HFFc6 (cell line): ENCODE data around the gene DOHH. TPM values are rescaled to one million over a fixed set of nuclear protein-coding genes. Genes with fewer than 3 reads are reported as not detected.
A peak's percentile ranks its signal among the peaks of the same experiment; 100 is the strongest.

Experiments
- DNase-seq: peaks from one replicate; pipeline ENCODE4 v3.0.0-alpha.2; 2018
- H3K27ac Mint-ChIP-seq: 2 replicates; pipeline ENCODE4 v1.8.0; 2020; ENCODE audit warnings: mild to moderate bottlenecking, mixed read lengths
- H3K27me3 Mint-ChIP-seq: 2 replicates; pipeline ENCODE4 v1.8.0; 2021; ENCODE audit warnings: mild to moderate bottlenecking, moderate library complexity, mixed read lengths; ENCODE audit not compliant: insufficient read depth
- H3K36me3 Mint-ChIP-seq: 2 replicates; pipeline ENCODE4 v1.8.0; 2021; ENCODE audit warnings: low read depth, mixed read lengths
- H3K4me1 Mint-ChIP-seq: 2 replicates; pipeline ENCODE4 v1.8.0; 2020; ENCODE audit warnings: low read depth, mixed read lengths
- H3K4me3 Mint-ChIP-seq: 2 replicates; pipeline ENCODE4 v1.8.0; 2020; ENCODE audit warnings: mild to moderate bottlenecking, moderate library complexity, mixed read lengths
- H3K9me3 Mint-ChIP-seq: 2 replicates; pipeline ENCODE4 v1.8.0; 2020; ENCODE audit warnings: mild to moderate bottlenecking, mixed read lengths
- total RNA-seq, 6 experiments: library from RNA; stranded (reverse); fragmentation: NEBNext Ultra II Directional; extraction: Animal tissue kit (Norgen Biotek cat#: 25700); gene quantifications; 2 replicates in 1 of 6; 3 replicates in 5 of 6; pipeline ENCODE4 v1.2.3, GENCODE V29; 2021
- TF ChIP-seq, protein P1 (sequence below): fragments of 200-600 bp; sonication (generic); IDR thresholded peaks from 2 replicates; pipeline ENCODE4 v1.5.0; 2021; ENCODE audit warnings: antibody characterized with exemption, mild to moderate bottlenecking

DOHH gene
- total RNA-seq, 6 experiments from 2014 or later: 14.3 to 20.4 (median 17.0) TPM

DNA sequence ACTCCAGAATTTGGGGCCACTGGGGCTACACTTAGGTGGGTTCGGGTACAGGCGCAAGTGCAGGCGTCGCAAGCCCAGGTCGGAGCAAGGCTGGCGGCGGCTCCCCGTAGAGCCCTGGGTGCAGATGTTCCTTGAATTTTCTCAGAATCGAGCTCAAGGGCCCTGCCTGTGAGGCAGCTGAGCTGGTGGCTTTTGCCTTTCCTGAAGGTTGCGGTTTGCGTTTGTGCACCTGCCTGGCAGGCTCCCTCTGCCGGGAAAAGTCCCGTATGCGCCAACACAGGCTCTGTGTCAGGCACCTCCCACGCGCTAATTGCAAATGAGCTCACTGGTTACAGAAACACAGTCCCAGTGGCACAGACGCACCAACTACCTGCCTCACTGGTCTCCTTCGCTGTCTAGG lies 5.9 kb downstream of the DOHH start:
- Mint-ChIP-seq H3K4me3 (no peak overlapping the region), H3K27ac (no peak overlapping the region), H3K4me1 (peaks cover 12% of the 10 kb centered on the region), H3K27me3 (no peaks in the 10 kb centered on the region), H3K9me3 (no peaks in the 10 kb centered on the region), H3K36me3 (peaks cover 15% of the 10 kb centered on the region)
- TF ChIP-seq, protein P1, sequence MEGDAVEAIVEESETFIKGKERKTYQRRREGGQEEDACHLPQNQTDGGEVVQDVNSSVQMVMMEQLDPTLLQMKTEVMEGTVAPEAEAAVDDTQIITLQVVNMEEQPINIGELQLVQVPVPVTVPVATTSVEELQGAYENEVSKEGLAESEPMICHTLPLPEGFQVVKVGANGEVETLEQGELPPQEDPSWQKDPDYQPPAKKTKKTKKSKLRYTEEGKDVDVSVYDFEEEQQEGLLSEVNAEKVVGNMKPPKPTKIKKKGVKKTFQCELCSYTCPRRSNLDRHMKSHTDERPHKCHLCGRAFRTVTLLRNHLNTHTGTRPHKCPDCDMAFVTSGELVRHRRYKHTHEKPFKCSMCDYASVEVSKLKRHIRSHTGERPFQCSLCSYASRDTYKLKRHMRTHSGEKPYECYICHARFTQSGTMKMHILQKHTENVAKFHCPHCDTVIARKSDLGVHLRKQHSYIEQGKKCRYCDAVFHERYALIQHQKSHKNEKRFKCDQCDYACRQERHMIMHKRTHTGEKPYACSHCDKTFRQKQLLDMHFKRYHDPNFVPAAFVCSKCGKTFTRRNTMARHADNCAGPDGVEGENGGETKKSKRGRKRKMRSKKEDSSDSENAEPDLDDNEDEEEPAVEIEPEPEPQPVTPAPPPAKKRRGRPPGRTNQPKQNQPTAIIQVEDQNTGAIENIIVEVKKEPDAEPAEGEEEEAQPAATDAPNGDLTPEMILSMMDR: no peak
- no peak for DNase-seq

DNA sequence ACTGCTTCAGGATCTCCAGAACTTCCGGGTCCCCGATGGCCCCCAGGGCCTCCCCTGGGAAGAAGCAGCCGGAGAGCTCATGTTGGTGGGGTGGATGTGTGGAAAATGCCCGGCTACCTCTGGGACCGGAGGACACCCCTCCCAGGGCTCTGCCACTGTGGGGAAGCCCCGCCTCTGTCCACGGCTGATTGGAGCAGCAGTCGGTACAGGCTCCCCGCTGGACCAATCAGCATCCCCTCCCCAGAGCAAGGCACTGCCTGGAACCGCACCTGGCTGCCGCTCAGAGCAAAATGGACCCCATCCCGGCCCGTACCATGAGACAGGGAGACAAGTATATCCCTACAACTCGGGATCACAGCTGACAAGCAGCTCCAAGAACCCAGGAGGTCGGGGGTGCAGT lies 6.4 kb downstream of the DOHH start:
- no peak for DNase-seq
- TF ChIP-seq, protein P1: no peak
- peaks cover 8% of the 10 kb centered on the region for H3K4me1 Mint-ChIP-seq
- H3K9me3 Mint-ChIP-seq: no peaks in the 10 kb centered on the region
- H3K27ac Mint-ChIP-seq: no peak overlapping the region
- peaks cover 15% of the 10 kb centered on the region for H3K36me3 Mint-ChIP-seq
- H3K4me3 Mint-ChIP-seq: no peak overlapping the region
- H3K27me3 Mint-ChIP-seq: no peaks in the 10 kb centered on the region

DNA sequence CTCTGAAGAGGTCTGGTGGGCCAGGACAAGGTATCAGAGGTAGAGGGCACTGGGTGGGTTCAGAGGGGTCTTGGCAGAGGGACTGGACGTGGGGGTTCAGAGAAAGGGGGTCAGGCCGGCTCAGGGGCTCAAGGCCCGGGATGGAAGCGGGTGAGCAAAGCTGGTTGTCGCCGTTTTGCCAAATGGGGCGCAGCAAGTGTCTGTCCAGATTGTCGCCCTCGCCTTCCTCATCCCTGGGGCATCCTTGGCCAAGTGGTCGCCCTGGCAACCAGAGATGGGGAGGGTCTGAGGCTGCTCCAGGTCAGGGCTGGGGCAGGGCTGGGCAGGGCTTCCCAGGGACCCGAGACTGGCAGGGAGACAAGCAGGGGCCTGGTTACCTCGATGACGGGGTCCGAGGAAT lies 6.8 kb downstream of the DOHH start:
- Mint-ChIP-seq H3K9me3 (no peaks in the 10 kb centered on the region), H3K27me3 (no peaks in the 10 kb centered on the region), H3K27ac (no peak overlapping the region; the same call in 1 of the 2 replicates), H3K4me1 (peaks cover 5% of the 10 kb centered on the region; the same call in 1 of the 2 replicates), H3K36me3 (peaks cover 15% of the 10 kb centered on the region), H3K4me3 (no peak overlapping the region)
- DNase-seq: no peak
- TF ChIP-seq, protein P1: no peak

DNA sequence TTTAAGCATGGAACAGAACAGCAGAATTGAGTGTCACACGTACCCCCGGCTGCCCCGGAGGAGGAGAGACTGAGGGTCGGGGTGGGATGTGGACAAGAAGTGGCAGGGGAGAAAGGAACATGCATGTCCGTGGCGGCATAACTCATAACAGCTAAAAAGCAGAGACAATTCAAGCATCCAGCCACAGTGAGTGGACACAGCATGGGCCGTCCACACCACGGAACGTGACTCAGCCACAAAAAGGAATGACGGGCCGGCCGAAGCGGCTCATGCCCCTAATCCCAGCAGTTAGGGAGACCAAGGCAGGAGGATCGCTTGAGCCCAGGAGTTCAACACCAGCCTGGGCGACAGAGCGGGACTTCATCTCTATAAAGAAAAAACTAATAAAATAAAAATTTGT lies 7.6 kb downstream of the DOHH start:
- Mint-ChIP-seq H3K36me3 (peaks cover 13% of the 10 kb centered on the region), H3K4me1 (peaks cover 2% of the 10 kb centered on the region; the same call in 1 of the 2 replicates), H3K27ac (no peak overlapping the region), H3K9me3 (no peaks in the 10 kb centered on the region), H3K27me3 (no peaks in the 10 kb centered on the region), H3K4me3 (no peak overlapping the region)
- no peak for DNase-seq
- TF ChIP-seq, protein P1: no peak

DNA sequence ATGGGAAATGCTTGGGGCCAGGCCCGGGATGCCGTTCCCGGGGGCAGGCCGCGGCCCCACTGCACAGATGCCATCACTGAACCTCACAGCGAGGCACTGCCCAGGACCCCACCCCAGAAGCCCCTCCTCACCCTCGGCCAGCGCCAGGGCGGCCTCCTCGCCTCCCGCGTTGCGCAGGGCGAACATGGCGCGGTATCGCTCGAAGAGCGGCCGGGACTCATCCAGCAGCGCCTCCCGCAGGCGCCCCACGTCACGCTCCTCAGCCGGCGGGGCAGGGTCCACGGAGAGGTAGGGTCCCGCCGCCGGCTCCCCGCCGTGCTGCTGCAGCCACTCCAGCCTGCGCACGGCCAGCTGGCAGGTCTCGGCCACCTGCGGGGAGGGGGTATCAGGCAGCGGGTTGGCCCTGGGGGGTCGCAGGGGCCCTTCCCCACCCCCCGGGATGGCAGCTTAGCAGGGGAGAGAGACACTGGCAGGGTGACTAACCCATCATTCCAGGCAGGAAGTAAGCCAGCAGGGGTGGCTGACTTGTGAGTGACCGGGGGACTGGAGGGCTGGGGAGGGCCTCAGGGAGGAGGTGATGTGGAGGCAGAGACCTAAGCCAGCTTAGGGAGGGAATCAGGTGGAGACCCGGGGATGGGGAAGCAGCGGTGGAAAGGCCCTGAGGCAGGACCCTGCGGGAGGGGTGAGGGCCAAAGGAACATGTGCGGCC lies 8.2 kb downstream of the DOHH start:
- H3K27me3 Mint-ChIP-seq: no peaks in the 10 kb centered on the region
- no peaks in the 10 kb centered on the region for H3K4me1 Mint-ChIP-seq
- H3K4me3 Mint-ChIP-seq: no peak overlapping the region
- H3K27ac Mint-ChIP-seq: no peak overlapping the region
- H3K9me3 Mint-ChIP-seq: no peaks in the 10 kb centered on the region
- no peak for DNase-seq
- TF ChIP-seq, protein P1: peak; percentile 13; the same call in 1 of the 2 replicates
- H3K36me3 Mint-ChIP-seq: peaks cover 9% of the 10 kb centered on the region; the same call in 1 of the 2 replicates
